H1 (cell line): ENCODE results near the gene ALK. TPM values are rescaled to one million over a fixed set of nuclear protein-coding genes. Genes with fewer than 3 reads are reported as not detected.

Experiments used
- CTCF ChIA-PET: fragments of 300-600 bp; sonication (Branson Sonifier 250); formaldehyde crosslinking; loops from one replicate; lab custom pipeline; 2021; ENCODE audit not compliant: partially characterized antibody; lab: Charles Lee
- POLR2A ChIA-PET: fragments of 300-600 bp; sonication (Branson Sonifier 250); formaldehyde crosslinking; loops from one replicate; lab custom pipeline; 2021; ENCODE audit warnings: inconsistent platforms; ENCODE audit not compliant: partially characterized antibody; lab: Charles Lee
- DNase-seq, 2 experiments: peaks; one replicate each; pipeline versions ENCODE4 v3.0.0 to v3.0.0-alpha.2; 2010 to 2022; ENCODE audit warnings: low spot score in 2 of 2, low read depth in 1 of 2, mixed read lengths in 1 of 2
- FAIRE-seq: peaks from 2 replicates; lab custom pipeline; 2011; peaks lifted over from hg19 to GRCh38; lab: Jason Lieb, UNC
- H2AFZ ChIP-seq: 2 replicates; pipeline ENCODE4 v1.8.1; 2012; ENCODE audit warnings: low read length, inconsistent platforms
- H2AK5ac ChIP-seq: 2 replicates; pipeline ENCODE4 v1.6.1; 2013; ENCODE audit warnings: low read depth, low read length
- H2BK120ac ChIP-seq: replicated peaks from 2 replicates; pipeline ENCODE3; 2013; ENCODE audit warnings: low read depth, low read length, inconsistent platforms
- H2BK12ac ChIP-seq: 2 replicates; pipeline ENCODE4 v1.6.1; 2013; ENCODE audit warnings: low read depth, low read length
- H2BK15ac ChIP-seq: 2 replicates; pipeline ENCODE4 v1.6.1; 2013; ENCODE audit warnings: low read length
- H2BK20ac ChIP-seq: 2 replicates; pipeline ENCODE4 v1.6.1; 2013; ENCODE audit warnings: low read length
- H2BK5ac ChIP-seq: 2 replicates; pipeline ENCODE4 v1.6.1; 2013; ENCODE audit warnings: low read depth, low read length
- H3K14ac ChIP-seq: 2 replicates; pipeline ENCODE4 v1.6.1; 2013; ENCODE audit warnings: inconsistent platforms; ENCODE audit not compliant: insufficient read length
- H3K18ac ChIP-seq: 2 replicates; pipeline ENCODE4 v1.6.1; 2013; ENCODE audit warnings: low read length; ENCODE audit errors: extremely low read depth
- H3K23ac ChIP-seq: 2 replicates; pipeline ENCODE4 v1.6.1; 2013; ENCODE audit warnings: inconsistent platforms; ENCODE audit not compliant: insufficient read length
- H3K23me2 ChIP-seq: 2 replicates; pipeline ENCODE4 v1.6.1; 2013; ENCODE audit warnings: low read depth, low read length
- H3K27ac ChIP-seq: 2 replicates; pipeline ENCODE4 v1.6.1; 2011; ENCODE audit warnings: low read depth, low read length, inconsistent platforms
- H3K27me3 ChIP-seq, 4 experiments: replicated peaks in 1 of 4; 1 replicate in 1 of 4; 2 replicates in 3 of 4; pipeline versions ENCODE4 v1.6.1 to v1.8.1; 2011 to 2013; ENCODE audit warnings: low read length in 3 of 4, mild to moderate bottlenecking in 3 of 4, inconsistent platforms in 2 of 4, mixed read lengths in 2 of 4, moderate library complexity in 1 of 4; ENCODE audit not compliant: control insufficient read depth in 3 of 4, insufficient read depth in 3 of 4; ENCODE audit errors: extremely low read depth in 1 of 4
- H3K36me3 ChIP-seq, 4 experiments: 2 replicates each; pipeline versions ENCODE4 v1.6.1 to v1.8.1; 2011 to 2013; ENCODE audit warnings: mild to moderate bottlenecking in 4 of 4, low read length in 3 of 4, moderate library complexity in 2 of 4, control low read depth in 1 of 4, inconsistent platforms in 1 of 4; ENCODE audit not compliant: insufficient read depth in 4 of 4, control insufficient read depth in 2 of 4
- H3K4ac ChIP-seq: replicated peaks from 2 replicates; pipeline ENCODE3; 2013; ENCODE audit warnings: low read length, low read depth, mixed read lengths, inconsistent platforms; ENCODE audit not compliant: insufficient read length
- H3K4me1 ChIP-seq, 4 experiments: replicated peaks in 1 of 4; 1 replicate in 1 of 4; 2 replicates in 3 of 4; pipeline versions ENCODE4 v1.6.1 to v1.8.1; 2011 to 2013; ENCODE audit warnings: low read length in 3 of 4, inconsistent platforms in 2 of 4, mixed read lengths in 1 of 4; ENCODE audit not compliant: insufficient read depth in 4 of 4, control insufficient read depth in 3 of 4
- H3K4me2 ChIP-seq, 2 experiments: 2 replicates each; pipeline versions ENCODE4 v1.6.1 to v1.8.1; 2011 to 2013; ENCODE audit warnings: low read depth in 2 of 2, low read length in 2 of 2, control low read depth in 1 of 2, inconsistent platforms in 1 of 2, mild to moderate bottlenecking in 1 of 2; ENCODE audit not compliant: insufficient read depth in 1 of 2
- H3K4me3 ChIP-seq, 4 experiments: fragments of 200-600, 300-600 bp in 1 of 4; sonication (generic), shearing (Covaris generic), sonication (Bioruptor Twin) in 1 of 4; 2 replicates each; pipeline versions ENCODE4 v1.5.1 to v1.8.1; 2011 to 2016; ENCODE audit warnings: low read length in 4 of 4, low read depth in 3 of 4, control low read depth in 2 of 4, inconsistent platforms in 2 of 4, mild to moderate bottlenecking in 2 of 4, mixed read lengths in 1 of 4, moderate library complexity in 1 of 4; ENCODE audit not compliant: insufficient read depth in 2 of 4; ENCODE audit errors: extremely low read depth in 1 of 4
- H3K56ac ChIP-seq: replicated peaks from 2 replicates; pipeline ENCODE3; 2013; ENCODE audit warnings: low read depth, mild to moderate bottlenecking, mixed read lengths, low read length, inconsistent platforms; ENCODE audit not compliant: insufficient read length
- H3K79me1 ChIP-seq: 2 replicates; pipeline ENCODE4 v1.6.1; 2013; ENCODE audit warnings: low read depth, low read length, control low read depth
- H3K79me2 ChIP-seq, 2 experiments: 2 replicates each; pipeline versions ENCODE4 v1.6.1 to v1.8.1; 2012 to 2013; ENCODE audit warnings: low read length in 2 of 2, mild to moderate bottlenecking in 2 of 2, inconsistent platforms in 1 of 2; ENCODE audit not compliant: insufficient read depth in 2 of 2, control insufficient read depth in 1 of 2
- H3K9ac ChIP-seq, 4 experiments: replicated peaks in 1 of 4; 1 replicate in 1 of 4; 2 replicates in 3 of 4; pipeline versions ENCODE4 v1.6.1 to v1.8.1; 2011 to 2013; ENCODE audit warnings: low read depth in 3 of 4, low read length in 3 of 4, control low read depth in 2 of 4, mild to moderate bottlenecking in 2 of 4, moderate library complexity in 2 of 4, inconsistent platforms in 1 of 4; ENCODE audit errors: extremely low read depth in 1 of 4
- H3K9me3 ChIP-seq, 2 experiments: 2 replicates each; pipeline versions ENCODE4 v1.6.1 to v1.8.1; 2012 to 2013; ENCODE audit warnings: mild to moderate bottlenecking in 2 of 2, moderate library complexity in 2 of 2, control low read depth in 1 of 2, inconsistent platforms in 1 of 2, low read depth in 1 of 2, low read length in 1 of 2, mixed read lengths in 1 of 2; ENCODE audit not compliant: insufficient read depth in 2 of 2
- H4K20me1 ChIP-seq, 2 experiments: replicated peaks in 1 of 2; 2 replicates each; pipeline versions ENCODE3 to v1.8.1; 2011 to 2013; ENCODE audit warnings: inconsistent platforms in 2 of 2, low read length in 2 of 2, mild to moderate bottlenecking in 1 of 2; ENCODE audit not compliant: insufficient read depth in 2 of 2, control insufficient read depth in 1 of 2
- H4K5ac ChIP-seq: 2 replicates; pipeline ENCODE4 v1.6.1; 2013; ENCODE audit warnings: low read length, low read depth, mixed read lengths, inconsistent platforms; ENCODE audit not compliant: insufficient read length
- H4K8ac ChIP-seq: 2 replicates; pipeline ENCODE4 v1.8.0; 2013; ENCODE audit warnings: mild to moderate bottlenecking, moderate library complexity, low read length, inconsistent platforms; ENCODE audit not compliant: insufficient read depth; ENCODE audit errors: extremely low read depth
- H4K91ac ChIP-seq: replicated peaks from 2 replicates; pipeline ENCODE3; 2013; ENCODE audit warnings: low read length, mixed read lengths, inconsistent platforms; ENCODE audit not compliant: insufficient read length
- RAD21 ChIP-seq, 2 experiments: IDR thresholded peaks in 1 of 2; conservative IDR thresholded peaks in 1 of 2; 2 replicates each; pipeline ENCODE4 v1.6.1; 2011; ENCODE audit warnings: low read depth in 2 of 2, low read length in 2 of 2, improper control_type of control experiment in 1 of 2, inconsistent platforms in 1 of 2, mild to moderate bottlenecking in 1 of 2, moderate library complexity in 1 of 2
- WGBS, 2 experiments: shearing (Covaris generic) in 1 of 2; methylation state at CpG; one replicate each; pipeline versions ENCODE4 v1.1.6 to v1.1.7; 2013 to 2015; ENCODE audit warnings: low lambda C conversion rate in 2 of 2, mixed read lengths in 2 of 2, inconsistent platforms in 1 of 2, low coverage in 1 of 2, missing lambda C conversion rate in 1 of 2; ENCODE audit not compliant: insufficient replicate concordance in 2 of 2, insufficient coverage in 1 of 2, insufficient read length in 1 of 2; ENCODE audit errors: extremely low coverage in 1 of 2, missing lambda C conversion rate in 1 of 2; 5-methylcytosine and 5-hydroxymethylcytosine counted together
- polyA plus RNA-seq, 7 experiments: library from polyadenylated mRNA; depleted of rRNA in 3 of 7; stranded (reverse) in 5 of 7; unstranded in 2 of 7; fragments of >200 nt in 5 of 7; fragments of 200-250 nt in 2 of 7; gene quantifications; 1 replicate in 5 of 7; 2 replicates in 1 of 7; 4 replicates in 1 of 7; pipeline versions ENCODE4 v1.2.1 to v1.2.3, GENCODE V29; 2011 to 2013; ENCODE audit warnings: missing spikeins in 2 of 7, mixed read lengths in 2 of 7
- total RNA-seq: library from RNA; stranded (reverse); fragmentation: NEBNext Ultra II Directional; extraction: Animal tissue kit (Norgen Biotek cat#: 25700); gene quantifications from 2 replicates; pipeline ENCODE4 v1.2.1, GENCODE V29; 2021
- TF ChIP-seq, protein P1 (sequence below): IDR thresholded peaks from 2 replicates; pipeline ENCODE4 v1.6.1; 2012; ENCODE audit warnings: inconsistent platforms
- TF ChIP-seq, protein P2 (sequence below), 3 experiments: IDR thresholded peaks; 1 replicate in 2 of 3; 2 replicates in 1 of 3; pipeline versions ENCODE4 v1.5.1 to v1.6.1; 2011; ENCODE audit warnings: low read length in 3 of 3, mild to moderate bottlenecking in 3 of 3, inconsistent platforms in 2 of 3, low read depth in 1 of 3, moderate library complexity in 1 of 3; ENCODE audit not compliant: insufficient read depth in 1 of 3; ENCODE audit errors: control extremely low read depth in 1 of 3

The ALK gene
- total and polyA plus RNA-seq, 2 of the 8 experiments (the other 6 are each of a cell fraction or from before 2014, with no cell fraction given), result 0.02 to 0.09 TPM

DNA sequence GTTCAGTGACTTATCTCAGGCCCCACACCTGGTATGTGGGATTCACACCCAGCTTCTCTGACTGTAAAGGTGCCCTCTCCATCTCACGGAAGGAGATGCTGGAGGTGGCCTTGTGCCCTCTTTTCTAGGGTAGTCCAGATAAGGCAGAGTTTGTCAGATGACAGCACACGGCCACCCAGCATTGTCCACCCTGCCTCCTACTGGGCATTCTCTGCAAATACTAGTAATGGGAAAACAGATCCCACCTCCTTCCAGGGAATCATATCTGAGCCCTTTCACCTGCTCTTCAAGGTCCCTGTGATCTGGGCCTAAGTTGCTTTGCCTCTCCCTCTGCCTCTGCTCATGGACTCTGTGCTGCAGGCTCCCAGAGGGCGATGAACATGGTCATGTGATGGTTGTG, 591.5 kb downstream of the ALK start:
- Histone ChIP-seq H2BK5ac (no peak overlapping the region), H2BK15ac (no peak overlapping the region), H3K4me3 (no peak overlapping the region), H3K23me2 (no peaks in the 10 kb centered on the region), H4K8ac (no peak overlapping the region), H3K4me2 (no peak overlapping the region), H2AFZ (no peak overlapping the region), H3K36me3 (no peaks in the 10 kb centered on the region), H3K79me1 (no peaks in the 10 kb centered on the region), H4K5ac (no peak overlapping the region), H2BK120ac (no peak overlapping the region), H3K9me3 (no peaks in the 10 kb centered on the region), H3K4ac (no peak overlapping the region), H3K14ac (no peak overlapping the region), H2AK5ac (no peak overlapping the region), H3K18ac (no peak overlapping the region), H2BK20ac (no peak overlapping the region), H3K56ac (no peak overlapping the region), H3K23ac (no peak overlapping the region), H3K4me1 (no peaks in the 10 kb centered on the region; a peak in 1 of 7 replicates), H3K79me2 (no peaks in the 10 kb centered on the region), H4K91ac (no peak overlapping the region), H3K9ac (no peak overlapping the region), H4K20me1 (no peaks in the 10 kb centered on the region), H3K27me3 (no peaks in the 10 kb centered on the region), H2BK12ac (no peak overlapping the region), H3K27ac (no peak overlapping the region)
- DNase-seq (no peak), FAIRE-seq (no peak)
- ChIA-PET POLR2A (no interaction called here), CTCF (interaction anchor here (0.7 to 3.4 kb wide), 16 partner anchors 8 to 590 kb away, joined by 3 to 12 read pairs (median 3); no protein-coding TSS in a partner anchor)
- TF ChIP-seq RAD21 (IDR thresholded peaks at IDR 0.05 in 1 of 2, conservative IDR thresholded peaks at IDR 0.05 in 1 of 2; ENCODE audit: low read depth in 2 of 2, low read length in 2 of 2), result peak; percentile 29 to 34; a peak in 3 of 4 replicates
- TF ChIP-seq, protein P1, sequence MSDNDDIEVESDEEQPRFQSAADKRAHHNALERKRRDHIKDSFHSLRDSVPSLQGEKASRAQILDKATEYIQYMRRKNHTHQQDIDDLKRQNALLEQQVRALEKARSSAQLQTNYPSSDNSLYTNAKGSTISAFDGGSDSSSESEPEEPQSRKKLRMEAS, result no peak
- TF ChIP-seq, protein P2, sequence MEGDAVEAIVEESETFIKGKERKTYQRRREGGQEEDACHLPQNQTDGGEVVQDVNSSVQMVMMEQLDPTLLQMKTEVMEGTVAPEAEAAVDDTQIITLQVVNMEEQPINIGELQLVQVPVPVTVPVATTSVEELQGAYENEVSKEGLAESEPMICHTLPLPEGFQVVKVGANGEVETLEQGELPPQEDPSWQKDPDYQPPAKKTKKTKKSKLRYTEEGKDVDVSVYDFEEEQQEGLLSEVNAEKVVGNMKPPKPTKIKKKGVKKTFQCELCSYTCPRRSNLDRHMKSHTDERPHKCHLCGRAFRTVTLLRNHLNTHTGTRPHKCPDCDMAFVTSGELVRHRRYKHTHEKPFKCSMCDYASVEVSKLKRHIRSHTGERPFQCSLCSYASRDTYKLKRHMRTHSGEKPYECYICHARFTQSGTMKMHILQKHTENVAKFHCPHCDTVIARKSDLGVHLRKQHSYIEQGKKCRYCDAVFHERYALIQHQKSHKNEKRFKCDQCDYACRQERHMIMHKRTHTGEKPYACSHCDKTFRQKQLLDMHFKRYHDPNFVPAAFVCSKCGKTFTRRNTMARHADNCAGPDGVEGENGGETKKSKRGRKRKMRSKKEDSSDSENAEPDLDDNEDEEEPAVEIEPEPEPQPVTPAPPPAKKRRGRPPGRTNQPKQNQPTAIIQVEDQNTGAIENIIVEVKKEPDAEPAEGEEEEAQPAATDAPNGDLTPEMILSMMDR (IDR thresholded peaks at IDR 0.05; ENCODE audit: control extremely low read depth in 1 of 3, insufficient read depth in 1 of 3, low read depth in 1 of 3, low read length in 3 of 3), result peak; percentile 18 to 55 (median 53); a peak in 3 of 4 replicates
- WGBS, 2 experiments, result 93% methylated on average over 3 of the region's 3 CpGs; no CpG with 5 or more reads in 1 of the 2 experiments
